Astrocyte (in vitro differentiated cells and primary cell): ENCODE results near the gene ADGRA1.

Experiments
- EZH2 ChIP-seq: IDR thresholded peaks from 2 replicates; pipeline ENCODE4 v1.6.1; 2012; ENCODE audit warnings: mild to moderate bottlenecking, low read length, inconsistent platforms; ENCODE audit not compliant: insufficient read depth
- TF ChIP-seq, protein P1 (sequence below): IDR thresholded peaks from 2 replicates; pipeline ENCODE4 v1.5.1; 2011; ENCODE audit warnings: low read depth, mild to moderate bottlenecking, inconsistent platforms, low read length, moderate library complexity; ENCODE audit not compliant: insufficient read depth

DNA sequence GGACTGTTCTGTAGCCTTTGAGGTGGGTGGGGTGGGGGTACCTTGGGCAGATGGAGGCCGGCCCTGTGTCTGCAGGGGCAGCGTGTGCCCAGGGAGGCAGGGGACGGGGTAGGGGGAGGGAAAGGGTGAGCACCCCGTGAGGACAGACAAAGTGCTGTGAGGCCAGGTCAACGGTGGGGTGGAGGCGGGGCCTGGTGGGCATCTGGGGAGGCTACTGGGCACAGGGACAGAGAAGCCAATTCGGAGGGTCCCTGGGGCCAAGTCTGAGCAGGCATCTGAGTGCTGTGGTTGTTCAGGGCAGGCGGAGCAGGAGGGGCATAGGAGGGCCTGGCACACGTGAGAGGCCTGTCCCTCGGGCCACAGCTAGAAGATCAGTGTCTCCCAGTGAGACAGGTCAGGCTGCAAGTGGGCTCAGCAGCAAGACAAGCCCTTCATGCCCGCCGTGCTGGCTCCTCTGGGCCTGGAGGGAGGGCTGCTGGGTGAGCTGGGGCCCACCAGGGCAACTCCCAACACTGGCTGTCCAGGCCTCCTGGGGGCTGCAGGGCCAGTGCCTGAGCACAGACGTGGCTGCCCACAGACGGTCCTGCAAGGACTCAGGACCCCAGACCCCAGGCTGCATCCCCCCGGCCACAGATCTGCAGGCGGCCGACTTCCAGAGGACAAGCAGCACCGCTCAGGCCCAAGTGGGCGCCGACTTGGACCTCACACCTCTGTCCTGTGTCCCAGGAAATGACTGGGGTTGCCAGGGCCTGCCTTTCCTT is 45.9 kb downstream of the ADGRA1 start:
- TF ChIP-seq, protein P1, sequence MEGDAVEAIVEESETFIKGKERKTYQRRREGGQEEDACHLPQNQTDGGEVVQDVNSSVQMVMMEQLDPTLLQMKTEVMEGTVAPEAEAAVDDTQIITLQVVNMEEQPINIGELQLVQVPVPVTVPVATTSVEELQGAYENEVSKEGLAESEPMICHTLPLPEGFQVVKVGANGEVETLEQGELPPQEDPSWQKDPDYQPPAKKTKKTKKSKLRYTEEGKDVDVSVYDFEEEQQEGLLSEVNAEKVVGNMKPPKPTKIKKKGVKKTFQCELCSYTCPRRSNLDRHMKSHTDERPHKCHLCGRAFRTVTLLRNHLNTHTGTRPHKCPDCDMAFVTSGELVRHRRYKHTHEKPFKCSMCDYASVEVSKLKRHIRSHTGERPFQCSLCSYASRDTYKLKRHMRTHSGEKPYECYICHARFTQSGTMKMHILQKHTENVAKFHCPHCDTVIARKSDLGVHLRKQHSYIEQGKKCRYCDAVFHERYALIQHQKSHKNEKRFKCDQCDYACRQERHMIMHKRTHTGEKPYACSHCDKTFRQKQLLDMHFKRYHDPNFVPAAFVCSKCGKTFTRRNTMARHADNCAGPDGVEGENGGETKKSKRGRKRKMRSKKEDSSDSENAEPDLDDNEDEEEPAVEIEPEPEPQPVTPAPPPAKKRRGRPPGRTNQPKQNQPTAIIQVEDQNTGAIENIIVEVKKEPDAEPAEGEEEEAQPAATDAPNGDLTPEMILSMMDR, result no peak
- no peak for TF ChIP-seq EZH2
